HG03342 (cell line): ENCODE data around the gene CARD14.
"Not testable (repeated sequence)": the region's sequence is repeated elsewhere in the genome, so short reads cannot be mapped to it uniquely, and the experiment has no call there.

Source experiments
- ATAC-seq: cut with Tn5 transposase; IDR thresholded peaks from one replicate; pipeline ENCODE4 v1.9.1; 2021; ENCODE audit warnings: mild to moderate bottlenecking, moderate library complexity; ENCODE audit not compliant: unreplicated experiment

Gene CARD14

GRCh38 chr17:80147035-80147822 is 22.6 kb upstream of the CARD14 start, which contains the start of gene EIF4A3:
Gene EIF4A3, minus strand, starts transcription at chr17:80147128. Its CDS starts 167 bp downstream, at chr17:80146961.
- peak; percentile 85 for ATAC-seq

- no peak for ATAC-seq
These were observed 18.5 kb upstream of the CARD14 start for GRCh38 chr17:80151333-80151732.

GRCh38 chr17:80152081-80152702 is 17.6 kb upstream of the CARD14 start:
- no peak for ATAC-seq

- ATAC-seq, result no peak
These were observed 16.8 kb upstream of the CARD14 start for GRCh38 chr17:80153004-80153403.

- no peak for ATAC-seq
These were observed 15.7 kb upstream of the CARD14 start for GRCh38 chr17:80154166-80154565.

- not testable (repeated sequence) for ATAC-seq
These were observed 14.2 kb upstream of the CARD14 start for GRCh38 chr17:80155600-80155999.

GRCh38 chr17:80158846-80159245 is 11.0 kb upstream of the CARD14 start:
- ATAC-seq, result no peak

- no peak for ATAC-seq
These were observed 9.3 kb upstream of the CARD14 start for GRCh38 chr17:80160536-80160935.

- no peak for ATAC-seq
These were observed 6.5 kb upstream of the CARD14 start for GRCh38 chr17:80163336-80163735.

- ATAC-seq, result no peak
These were observed 5.6 kb upstream of the CARD14 start for GRCh38 chr17:80164185-80164584.

- no peak for ATAC-seq
These were observed 3.4 kb upstream of the CARD14 start for GRCh38 chr17:80166446-80166845.

- ATAC-seq, result no peak
These were observed 1.5 kb upstream of the CARD14 start for GRCh38 chr17:80168371-80168770.

- ATAC-seq, result no peak
These were observed 723 bp upstream of the CARD14 start for GRCh38 chr17:80169107-80169506.

GRCh38 chr17:80171681-80172080 is 1.9 kb downstream of the CARD14 start:
- no peak for ATAC-seq

GRCh38 chr17:80173126-80173525 is 3.3 kb downstream of the CARD14 start:
- ATAC-seq, result no peak

- ATAC-seq, result no peak
These were observed 4.1 kb downstream of the CARD14 start for GRCh38 chr17:80173916-80174315.

- no peak for ATAC-seq
These were observed 6.9 kb downstream of the CARD14 start for GRCh38 chr17:80176757-80177156.

- ATAC-seq, result no peak
These were observed 8.3 kb downstream of the CARD14 start for GRCh38 chr17:80177986-80178595.

GRCh38 chr17:80180192-80180591 is 10.4 kb downstream of the CARD14 start:
- ATAC-seq, result no peak

GRCh38 chr17:80181431-80181830 is 11.6 kb downstream of the CARD14 start:
- no peak for ATAC-seq

GRCh38 chr17:80182118-80182844 is 12.5 kb downstream of the CARD14 start:
- ATAC-seq, result no peak
